ENCODE measurements around the gene CSNK2A1.

CSNK2A1 gene

GRCh38 chr20:427849-428657, 115.5 kb downstream of the CSNK2A1 start:
- DNase-seq, result no peak

GRCh38 chr20:427401-427800, 116.2 kb downstream of the CSNK2A1 start:
- no peak for DNase-seq

GRCh38 chr20:426566-426965, 117.0 kb downstream of the CSNK2A1 start:
- no peak for DNase-seq

Measured in NCI-H1694 (cell line).